Measurements from ENCODE around the gene MICU1.
"Not testable (repeated sequence)": the region's sequence is repeated elsewhere in the genome, so short reads cannot be mapped to it uniquely, and the experiment has no call there.

The MICU1 gene

DNA sequence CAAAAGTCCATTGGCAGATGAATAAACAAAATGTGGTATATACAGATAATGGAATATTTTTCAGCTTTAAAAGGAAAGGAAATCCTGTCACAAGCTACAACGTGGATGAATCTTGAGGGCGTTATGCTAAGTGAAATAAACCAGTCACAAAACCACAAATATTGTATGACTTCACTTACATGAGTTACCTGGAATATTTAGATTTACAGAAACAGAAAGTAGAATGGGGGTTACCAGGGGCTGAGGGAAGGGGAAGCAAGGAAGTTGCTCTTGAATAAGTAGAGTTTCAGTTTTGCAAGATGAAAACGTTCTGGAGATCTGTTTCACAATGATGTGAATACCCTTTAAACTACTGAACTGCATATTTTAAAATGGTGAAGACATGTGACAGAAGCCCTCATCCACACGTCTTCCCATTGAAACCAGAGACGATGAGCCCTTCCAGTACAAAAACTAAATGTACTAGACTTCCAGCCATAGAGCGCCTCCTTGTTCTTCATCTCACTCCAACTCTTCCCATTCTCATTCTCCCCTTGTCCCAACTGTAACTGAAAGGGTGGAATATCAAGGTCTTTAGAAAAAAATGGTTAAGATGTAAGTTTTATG, 62.4 kb downstream of the MICU1 start:
- no peak overlapping the region for H3K4me3 ChIP-seq (ENCODE audit: low read depth, low read length)
- TF ChIP-seq CTCF (IDR thresholded peaks at IDR 0.05; ENCODE audit: insufficient read depth, low read length, missing control alignments), result no peak
- CTCF ChIA-PET, result no interaction called here
- no peak for DNase-seq (ENCODE audit: low read depth, low spot score)
- POLR2A ChIA-PET, result no interaction called here

DNA sequence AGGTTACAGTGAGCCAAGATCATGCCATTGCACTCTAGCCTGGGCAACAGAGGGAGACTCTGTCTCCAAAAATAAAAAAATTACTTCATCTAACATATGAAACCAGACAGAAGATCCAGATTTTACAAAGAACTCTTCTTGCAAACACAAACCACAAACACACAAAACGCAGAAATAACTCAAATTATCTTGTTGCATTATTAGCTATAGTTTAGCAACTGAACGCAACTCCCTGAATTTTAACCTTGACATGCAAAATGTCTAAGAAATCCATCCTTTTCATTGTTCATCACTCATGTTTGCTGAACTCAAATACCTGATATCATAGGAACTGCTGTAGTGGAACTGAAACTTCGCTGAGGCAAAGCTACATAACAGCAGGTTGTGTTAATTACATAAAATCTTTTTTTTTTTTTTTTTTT, 64.1 kb downstream of the MICU1 start:
- POLR2A ChIA-PET, result no interaction called here
- no peak for TF ChIP-seq CTCF (IDR thresholded peaks at IDR 0.05; ENCODE audit: insufficient read depth, low read length, missing control alignments)
- H3K4me3 ChIP-seq (ENCODE audit: low read depth, low read length), result no peak overlapping the region
- CTCF ChIA-PET, result no interaction called here
- DNase-seq (ENCODE audit: low read depth, low spot score), result no peak

DNA sequence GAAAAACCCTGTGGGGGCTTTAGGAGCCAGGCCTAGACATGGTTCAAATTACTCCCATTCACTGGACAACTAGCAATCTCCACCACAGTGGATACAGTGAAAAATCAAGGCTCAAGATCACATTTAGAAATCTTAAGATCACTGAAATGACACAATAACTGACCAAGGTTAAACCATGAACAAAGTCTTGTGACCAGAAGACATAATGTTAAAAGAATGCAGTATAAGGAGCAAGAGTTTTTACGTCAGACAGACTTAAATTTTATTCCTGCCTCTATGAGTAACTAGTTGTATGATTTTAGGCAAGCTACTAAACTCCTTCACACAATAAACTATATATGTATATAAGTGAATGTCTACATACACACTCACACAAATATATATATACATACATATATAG, 68.5 kb downstream of the MICU1 start:
- H3K4me3 ChIP-seq (ENCODE audit: low read depth, low read length), result no peak overlapping the region
- CTCF ChIA-PET, result interaction anchor here (1.2 kb wide), 1 partner anchor 192 kb away, joined by 3 read pairs; no protein-coding TSS in a partner anchor
- TF ChIP-seq CTCF (IDR thresholded peaks at IDR 0.05; ENCODE audit: insufficient read depth, low read length, missing control alignments), result no peak
- peak; percentile 34 for DNase-seq (ENCODE audit: low read depth, low spot score)
- POLR2A ChIA-PET, result no interaction called here

- ChIA-PET POLR2A (interaction anchor here (0.6 kb wide), 1 partner anchor 25 kb away, joined by 3 read pairs; no protein-coding TSS in a partner anchor), CTCF (no interaction called here)
- DNase-seq (ENCODE audit: low read depth, low spot score), result peak; percentile 86
- no peak for TF ChIP-seq CTCF (IDR thresholded peaks at IDR 0.05; ENCODE audit: insufficient read depth, low read length, missing control alignments)
- no peak overlapping the region for H3K4me3 ChIP-seq (ENCODE audit: low read depth, low read length)
Measured at GRCh38 chr10:72552857-72553256, 73.0 kb downstream of the MICU1 start.

GRCh38 chr10:72550239-72550638, 75.6 kb downstream of the MICU1 start:
- ChIA-PET CTCF (no interaction called here), POLR2A (no interaction called here)
- no peak for DNase-seq (ENCODE audit: low read depth, low spot score)
- TF ChIP-seq CTCF (IDR thresholded peaks at IDR 0.05; ENCODE audit: insufficient read depth, low read length, missing control alignments), result no peak
- no peak overlapping the region for H3K4me3 ChIP-seq (ENCODE audit: low read depth, low read length)

DNA sequence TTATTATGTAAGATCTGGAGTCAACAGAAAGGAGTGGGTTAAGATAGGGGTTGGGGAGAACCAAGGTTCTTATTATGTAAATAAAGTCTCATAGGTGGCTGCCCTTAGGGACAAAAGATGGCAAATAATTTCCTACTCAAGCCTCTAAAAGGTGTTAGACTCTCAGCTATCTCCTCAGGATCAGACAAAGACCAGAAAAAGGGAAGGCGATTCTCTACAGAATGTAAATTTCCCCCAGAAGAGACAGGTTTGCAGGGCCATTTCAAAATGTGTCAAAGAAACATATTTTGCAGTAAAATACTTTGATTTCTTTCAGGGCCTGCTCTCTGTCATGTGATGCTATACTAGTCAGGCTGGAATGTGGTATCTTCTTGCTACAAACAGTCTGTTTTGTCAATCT, 80.3 kb downstream of the MICU1 start:
- ChIA-PET POLR2A (no interaction called here), CTCF (no interaction called here)
- no peak for TF ChIP-seq CTCF (IDR thresholded peaks at IDR 0.05; ENCODE audit: insufficient read depth, low read length, missing control alignments)
- DNase-seq (ENCODE audit: low read depth, low spot score), result no peak
- H3K4me3 ChIP-seq (ENCODE audit: low read depth, low read length), result no peak overlapping the region

DNA sequence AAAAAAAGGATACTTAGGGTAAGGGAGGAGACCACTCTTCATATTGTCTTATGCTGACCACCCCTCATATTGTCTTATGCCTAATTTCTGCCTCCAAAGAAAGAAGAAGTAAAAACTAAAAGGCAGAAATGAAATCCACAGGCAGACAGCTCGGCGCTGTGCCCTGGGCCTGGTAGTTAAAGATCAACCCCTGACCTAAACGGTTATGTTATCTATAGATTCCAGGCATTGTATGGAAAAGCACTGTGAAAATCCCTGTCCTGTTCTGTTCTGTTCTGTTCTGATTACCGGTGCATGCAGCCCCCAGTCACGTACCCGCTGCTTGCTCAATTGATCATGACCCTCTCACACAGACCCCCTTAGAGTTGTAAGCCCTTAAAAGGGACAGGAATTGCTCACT, 82.0 kb downstream of the MICU1 start:
- H3K4me3 ChIP-seq (ENCODE audit: low read depth, low read length); POLR2A ChIA-PET; CTCF ChIA-PET; DNase-seq (ENCODE audit: low read depth, low spot score): not testable (repeated sequence)

Data from AG04449 (cell line).